Measurements from ENCODE around the gene IPPK.

DNA sequence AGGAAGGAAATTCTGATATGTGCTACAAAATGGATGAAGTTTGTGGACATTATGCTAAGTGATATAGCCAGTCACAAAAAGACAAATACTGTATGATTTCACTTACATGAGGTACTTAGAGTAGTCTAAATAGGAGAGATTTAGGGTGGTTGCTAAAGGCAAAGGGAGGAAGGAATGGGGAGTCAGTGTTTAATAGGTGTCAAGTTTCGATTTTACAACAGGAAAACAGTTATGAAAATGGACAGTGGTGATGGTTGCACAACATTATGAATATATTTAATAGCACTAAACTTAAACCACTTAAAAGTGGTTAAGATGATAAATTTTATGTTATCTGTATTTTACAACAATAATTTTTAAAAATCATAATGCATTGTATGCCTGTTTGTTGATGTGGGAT lies 93.8 kb downstream of the IPPK start:
- no peak for TF ChIP-seq CTCF (IDR thresholded peaks at IDR 0.05)
- TF ChIP-seq POLR2A (IDR thresholded peaks at IDR 0.05) = no peak
- no peak for TF ChIP-seq POLR2AphosphoS5 (IDR thresholded peaks at IDR 0.05)

Measured in prostate gland (tissue), 2 donors.